Activated CD8-positive, alpha-beta memory T cell treated with anti-CD3 and anti-CD28 coated beads, Interleukin-2, amount 50 U/mL, for 48 hours (primary cell): ENCODE measurements around the gene ANKMY1.
A peak's percentile ranks its signal among the peaks of the same experiment; 100 is the strongest.
"Not testable (repeated sequence)": the region's sequence is repeated elsewhere in the genome, so short reads cannot be mapped to it uniquely, and the experiment has no call there.

Source experiments
- DNase-seq: peaks from one replicate; pipeline ENCODE4 v3.0.0-alpha.2; 2020

The ANKMY1 gene

GRCh38 chr2:240499309-240500301 lies 58.2 kb downstream of the ANKMY1 start:
- peak; percentile 45 for DNase-seq

GRCh38 chr2:240498958-240499260 lies 58.9 kb downstream of the ANKMY1 start:
- peak; percentile 28 for DNase-seq

- no peak for DNase-seq
Measured at GRCh38 chr2:240498171-240498957, 59.4 kb downstream of the ANKMY1 start.

- DNase-seq, result not testable (repeated sequence)
Measured at GRCh38 chr2:240497082-240497481, 60.7 kb downstream of the ANKMY1 start.

- DNase-seq, result peak; percentile 40
Measured at GRCh38 chr2:240494942-240495341, 62.8 kb downstream of the ANKMY1 start.

- DNase-seq, result no peak
Measured at GRCh38 chr2:240494194-240494793, 63.5 kb downstream of the ANKMY1 start.

- DNase-seq, result no peak
Measured at GRCh38 chr2:240491483-240491882, 66.3 kb downstream of the ANKMY1 start.

- peak; percentile 39 for DNase-seq
Measured at GRCh38 chr2:240482141-240482540, 75.6 kb downstream of the ANKMY1 start.

- peak; percentile 33 for DNase-seq
Measured at GRCh38 chr2:240481720-240482119, 76.1 kb downstream of the ANKMY1 start.

GRCh38 chr2:240480834-240481623 lies 76.8 kb downstream of the ANKMY1 start:
- DNase-seq, result peak; percentile 33

GRCh38 chr2:240479111-240479501 lies 78.7 kb downstream of the ANKMY1 start:
- no peak for DNase-seq

GRCh38 chr2:240478346-240479110 lies 79.3 kb downstream of the ANKMY1 start:
- DNase-seq, result no peak

GRCh38 chr2:240477916-240478315 lies 79.9 kb downstream of the ANKMY1 start:
- DNase-seq, result no peak

- no peak for DNase-seq
Measured at GRCh38 chr2:240473211-240473610, 84.6 kb downstream of the ANKMY1 start.

GRCh38 chr2:240472078-240472790 lies 85.6 kb downstream of the ANKMY1 start:
- DNase-seq, result no peak

GRCh38 chr2:240469740-240470139 lies 88.0 kb downstream of the ANKMY1 start:
- DNase-seq, result no peak

- DNase-seq, result no peak
Measured at GRCh38 chr2:240469239-240469636, 88.5 kb downstream of the ANKMY1 start.

GRCh38 chr2:240468303-240469238 lies 89.2 kb downstream of the ANKMY1 start:
- no peak for DNase-seq

GRCh38 chr2:240467659-240468302 lies 90.0 kb downstream of the ANKMY1 start:
- no peak for DNase-seq
